DND-41 (cell line): ENCODE results near the gene PELI2.

ENCODE experiments used
- ATAC-seq: fragments of 200-7000 bp; cut with Tn5 transposase; 3 replicates; pipeline ENCODE4 v1.9.1; 2021; ENCODE audit warnings: low read depth; ENCODE audit not compliant: insufficient read depth
- DNase-seq: peaks from one replicate; pipeline ENCODE4 v3.0.0-alpha.2; 2020
- H2AFZ ChIP-seq: 2 replicates; pipeline ENCODE4 v1.6.0; 2012; ENCODE audit warnings: low read depth, low read length
- H3K27ac ChIP-seq: 2 replicates; pipeline ENCODE4 v1.5.1; 2012; ENCODE audit warnings: low read length, inconsistent platforms
- H3K27me3 ChIP-seq: fragments of 200-600 bp; sonication (generic); 2 replicates; pipeline ENCODE4 v1.6.0; 2012; ENCODE audit warnings: low read length, mild to moderate bottlenecking, inconsistent platforms; ENCODE audit not compliant: insufficient read depth, poor library complexity
- H3K36me3 ChIP-seq: 2 replicates; pipeline ENCODE4 v1.5.1; 2012; ENCODE audit warnings: low read length, inconsistent platforms; ENCODE audit not compliant: insufficient read depth
- H3K4me1 ChIP-seq: 2 replicates; pipeline ENCODE4 v1.5.1; 2012; ENCODE audit warnings: mild to moderate bottlenecking, low read length; ENCODE audit not compliant: insufficient read depth
- H3K4me2 ChIP-seq: 2 replicates; pipeline ENCODE4 v1.6.0; 2012; ENCODE audit warnings: mild to moderate bottlenecking, moderate library complexity, low read length, inconsistent platforms; ENCODE audit not compliant: insufficient read depth
- H3K4me3 ChIP-seq, 2 experiments: fragments of 200-600 bp in 1 of 2; shearing (Covaris generic) in 1 of 2; 2 replicates each; pipeline ENCODE4 v1.5.1; 2012 to 2016; ENCODE audit warnings: inconsistent platforms in 2 of 2, low read length in 2 of 2, mild to moderate bottlenecking in 2 of 2, low read depth in 1 of 2, moderate library complexity in 1 of 2
- H3K79me2 ChIP-seq: 2 replicates; pipeline ENCODE4 v1.6.0; 2012; ENCODE audit warnings: low read length, inconsistent platforms; ENCODE audit not compliant: insufficient read depth
- H3K9ac ChIP-seq: 2 replicates; pipeline ENCODE4 v1.6.0; 2012; ENCODE audit warnings: low read depth, mild to moderate bottlenecking, inconsistent platforms, low read length, moderate library complexity
- H3K9me3 ChIP-seq: 2 replicates; pipeline ENCODE4 v1.5.1; 2012; ENCODE audit warnings: low read length, moderate library complexity, mild to moderate bottlenecking, inconsistent platforms; ENCODE audit not compliant: insufficient read depth, severe bottlenecking
- H4K20me1 ChIP-seq: 2 replicates; pipeline ENCODE4 v1.6.0; 2012; ENCODE audit warnings: low read length; ENCODE audit not compliant: insufficient read depth
- CTCF ChIP-seq: IDR thresholded peaks from 2 replicates; pipeline ENCODE4 v1.5.1; 2012; ENCODE audit warnings: borderline replicate concordance, low read length, moderate library complexity, mild to moderate bottlenecking; ENCODE audit not compliant: poor library complexity, severe bottlenecking; ENCODE audit errors: extremely low read depth
- EZH2 ChIP-seq: IDR thresholded peaks from 3 replicates; pipeline ENCODE4 v1.6.1; 2012; ENCODE audit warnings: borderline replicate concordance, low read depth, mild to moderate bottlenecking, moderate library complexity, low read length, inconsistent platforms; ENCODE audit not compliant: severe bottlenecking

The PELI2 gene

GRCh38 chr14:56131004-56131864, 13.0 kb downstream of the PELI2 start:
- no peak for TF ChIP-seq EZH2
- TF ChIP-seq CTCF: no peak
- Histone ChIP-seq H3K27me3 (no peaks in the 10 kb centered on the region), H3K9ac (no peak overlapping the region), H3K79me2 (peaks cover 100% of the 10 kb centered on the region), H3K4me1 (peaks cover 84% of the 10 kb centered on the region), H3K9me3 (no peaks in the 10 kb centered on the region), H2AFZ (no peak overlapping the region), H3K27ac (peak overlapping the region; percentile 24), H3K4me2 (no peak overlapping the region), H3K36me3 (peaks cover 6% of the 10 kb centered on the region; the same call in 1 of the 2 replicates), H3K4me3 (no peak overlapping the region), H4K20me1 (peaks cover 83% of the 10 kb centered on the region)
- ATAC-seq (no peak), DNase-seq (no peak)

GRCh38 chr14:56131865-56132833, 13.9 kb downstream of the PELI2 start:
- H3K27me3 ChIP-seq: no peaks in the 10 kb centered on the region
- H2AFZ ChIP-seq: no peak overlapping the region
- H3K36me3 ChIP-seq: 0 out of 2 replicates have a peak, but pooled peaks cover 3% of the 10 kb centered on the region
- DNase-seq: no peak
- peaks cover 83% of the 10 kb centered on the region for H3K4me1 ChIP-seq
- H3K4me3 ChIP-seq: no peak overlapping the region
- no peak for ATAC-seq
- H3K9ac ChIP-seq: no peak overlapping the region
- H4K20me1 ChIP-seq: peaks cover 83% of the 10 kb centered on the region
- TF ChIP-seq CTCF (no peak), EZH2 (no peak)
- H3K4me2 ChIP-seq: no peak overlapping the region
- peak overlapping the region; percentile 5; the same call in 1 of the 2 replicates for H3K27ac ChIP-seq
- no peaks in the 10 kb centered on the region for H3K9me3 ChIP-seq
- H3K79me2 ChIP-seq: peaks cover 100% of the 10 kb centered on the region

- DNase-seq (no peak), ATAC-seq (no peak)
- no peak overlapping the region for H3K4me2 ChIP-seq
- no peak overlapping the region for H3K4me3 ChIP-seq
- no peak overlapping the region for H2AFZ ChIP-seq
- 0 out of 2 replicates have a peak, but pooled peaks cover 3% of the 10 kb centered on the region for H3K36me3 ChIP-seq
- peaks cover 100% of the 10 kb centered on the region for H3K79me2 ChIP-seq
- no peak overlapping the region for H3K9ac ChIP-seq
- no peaks in the 10 kb centered on the region for H3K9me3 ChIP-seq
- H4K20me1 ChIP-seq: peaks cover 84% of the 10 kb centered on the region
- H3K27me3 ChIP-seq: no peaks in the 10 kb centered on the region
- H3K27ac ChIP-seq: no peak overlapping the region; the same call in 1 of the 2 replicates
- H3K4me1 ChIP-seq: peaks cover 81% of the 10 kb centered on the region
- TF ChIP-seq EZH2 (no peak), CTCF (no peak)
Observed at GRCh38 chr14:56133547-56133946, 15.3 kb downstream of the PELI2 start.
